Mesangial cell (primary cell): Measurements from ENCODE around the gene RNF126. TPM values are rescaled to one million over a fixed set of nuclear protein-coding genes. Genes with fewer than 3 reads are reported as not detected.

Experiments
- total RNA-seq: library from RNA; depleted of rRNA; stranded (reverse); fragments of >200 nt; gene quantifications from 2 replicates; pipeline ENCODE4 v1.2.3, GENCODE V29; 2015

RNF126 gene
- 82.0 and 136 TPM in 2 replicates for total RNA-seq

DNA sequence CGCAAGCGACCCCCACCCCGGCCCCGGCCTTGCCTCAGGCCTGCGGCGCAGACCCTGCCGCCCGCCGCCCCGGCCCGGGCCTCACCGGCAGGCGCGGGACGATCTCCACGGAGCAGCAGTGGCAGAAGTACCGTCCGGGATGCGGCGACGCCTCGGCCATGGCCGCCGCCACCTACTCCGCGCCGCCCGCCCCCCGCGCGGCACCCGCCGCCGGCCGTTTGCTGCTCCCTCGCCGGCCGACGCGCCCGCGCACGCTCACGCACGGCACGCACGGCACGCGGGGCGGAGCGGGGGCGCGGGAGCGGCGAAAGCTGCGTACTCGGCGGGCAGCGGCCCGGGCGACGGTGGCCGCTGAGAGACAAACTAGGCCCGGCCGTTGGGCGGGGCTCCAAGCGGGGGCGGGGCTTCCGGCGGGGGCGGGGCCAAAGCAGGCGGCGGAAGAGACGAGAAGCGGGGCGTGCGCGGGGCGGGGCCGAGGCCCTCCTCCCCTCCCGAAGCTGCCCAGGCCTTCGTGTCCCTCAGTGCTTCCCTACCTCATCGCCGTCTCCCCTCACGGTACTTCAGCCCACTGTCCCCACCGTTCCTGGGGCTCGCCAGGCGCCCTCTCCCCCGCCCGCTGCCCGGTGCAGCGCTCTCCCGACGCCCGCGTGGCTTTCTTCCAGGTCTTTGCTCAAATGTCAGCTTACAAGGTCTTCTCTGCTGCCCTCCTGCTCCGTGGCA lies at the start of gene RNF126:
TSS of gene RNF126 (minus strand) at position 253 of the 720 bp plus-strand sequence. CDS start at position 160, 93 bp downstream.

DNA sequence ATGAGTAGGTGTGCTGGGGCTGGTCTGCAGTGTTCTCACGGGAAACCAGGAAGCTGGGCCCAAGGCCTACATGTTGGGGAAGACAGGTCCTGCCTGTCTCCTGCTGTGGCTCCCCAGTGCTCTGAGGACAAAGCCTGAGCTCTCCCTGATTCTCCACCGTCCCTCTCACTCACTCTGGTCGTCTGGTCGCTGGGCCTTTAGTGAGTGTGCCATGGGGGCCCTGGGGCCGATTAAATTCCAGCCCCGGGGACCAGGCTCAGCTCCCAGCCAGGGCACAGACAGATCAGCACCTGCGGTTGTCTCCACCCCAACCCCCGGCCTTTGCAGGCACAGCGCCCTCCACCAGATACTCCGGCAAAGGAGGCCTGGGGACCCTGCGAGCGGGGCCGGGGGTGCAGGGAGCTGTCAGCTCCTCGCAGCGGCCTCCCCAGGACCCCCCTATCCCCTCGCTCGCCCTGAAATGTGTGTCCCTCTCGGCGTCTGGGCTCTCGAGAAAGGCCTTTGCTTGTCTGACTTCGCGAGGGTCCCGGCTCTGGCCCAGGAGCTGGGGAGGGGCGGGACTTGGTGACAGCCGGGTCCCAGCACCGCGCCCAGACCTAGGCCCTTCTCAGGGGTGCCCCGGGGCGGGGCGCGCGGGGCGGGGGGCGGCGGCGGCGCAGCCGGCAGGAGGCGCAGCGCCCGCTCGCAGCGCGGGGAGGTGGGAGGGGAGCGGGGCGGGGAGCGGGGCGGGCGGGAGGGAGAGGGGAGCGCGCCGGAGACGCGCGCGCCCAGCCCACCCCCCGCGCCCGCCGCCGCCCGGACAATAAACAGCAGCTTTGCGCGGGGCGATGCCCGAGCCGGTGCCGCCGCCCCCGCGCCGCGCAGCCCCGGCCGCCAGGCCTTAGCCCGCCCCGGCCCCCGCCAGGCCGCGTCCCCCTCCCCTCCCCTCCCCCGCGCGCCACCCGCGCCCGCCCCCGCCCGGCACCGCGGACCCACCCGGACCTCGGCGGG lies 45.4 kb upstream of the RNF126 start, which contains the start of gene PALM:
TSS of gene PALM (plus strand) at position 782 of the 990 bp plus-strand sequence. CDS start 212 bp downstream, outside the sequence.

DNA sequence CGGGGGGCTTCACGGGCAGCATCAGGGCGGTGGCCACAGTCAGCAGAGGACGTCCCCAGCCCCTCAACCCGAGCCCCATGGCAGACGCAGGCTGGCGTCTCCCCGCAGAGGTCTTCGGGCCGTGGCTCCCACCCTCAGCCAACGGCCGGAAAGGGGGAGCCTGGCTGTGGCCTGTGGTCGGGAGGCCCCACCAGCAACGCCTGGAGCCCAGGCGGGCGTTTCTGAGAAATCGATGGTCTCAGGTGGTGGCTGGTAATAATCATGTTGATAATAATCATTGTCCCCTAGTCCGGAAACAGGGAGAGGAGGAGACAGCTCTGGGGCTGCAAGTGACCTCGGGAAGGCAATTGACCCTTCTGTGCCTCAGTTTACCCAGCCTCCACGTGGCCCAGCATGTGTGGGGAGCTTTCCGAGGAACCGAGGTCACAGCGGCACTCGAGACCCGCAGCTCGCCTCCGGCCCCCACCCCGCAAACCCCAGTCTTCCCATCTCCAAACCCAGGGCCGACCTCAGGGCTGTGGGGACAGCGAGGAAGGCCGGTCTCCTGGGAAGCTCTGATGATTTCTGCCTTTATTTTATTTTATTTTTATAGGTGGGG lies 32.4 kb upstream of the RNF126 start, which contains the start of gene PRSS57:
TSS of gene PRSS57 (minus strand) at position 101 of the 598 bp plus-strand sequence. CDS start at position 79, 22 bp downstream.

DNA sequence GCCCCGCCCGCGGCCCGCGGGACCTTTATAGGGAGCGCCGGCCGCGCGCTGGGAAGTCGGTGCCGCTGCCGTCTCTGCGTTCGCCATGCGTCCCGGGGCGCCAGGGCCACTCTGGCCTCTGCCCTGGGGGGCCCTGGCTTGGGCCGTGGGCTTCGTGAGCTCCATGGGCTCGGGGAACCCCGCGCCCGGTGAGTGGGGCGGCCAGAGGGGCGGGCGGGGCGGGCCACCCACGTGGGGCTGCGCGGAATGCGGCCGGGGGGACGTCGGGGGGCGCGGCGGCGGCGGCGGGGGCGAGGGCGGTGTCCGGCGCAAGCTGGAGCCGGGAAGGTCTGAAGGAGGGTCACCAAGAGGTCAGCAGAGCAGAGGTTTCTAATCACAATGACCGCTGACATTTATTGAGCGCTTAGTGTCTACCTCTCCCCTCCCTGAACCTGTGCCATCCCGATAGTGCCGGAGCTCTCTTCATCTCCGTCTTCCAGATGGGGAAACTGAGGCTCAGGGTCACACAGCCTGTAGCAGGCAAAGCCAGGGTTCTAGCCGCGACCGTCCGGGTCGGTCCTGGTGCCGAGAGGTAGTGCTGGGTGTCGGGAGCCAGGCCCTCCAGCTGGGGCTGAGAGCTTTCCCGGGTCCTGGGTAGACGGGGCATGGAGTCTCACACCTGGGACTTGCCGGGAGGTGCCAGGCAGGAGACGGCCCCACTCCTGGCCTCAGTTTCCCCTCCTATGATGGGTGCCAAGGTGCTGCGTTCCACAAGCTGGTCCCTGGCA lies 13.5 kb upstream of the RNF126 start, which contains the start of gene FSTL3:
TSS of gene FSTL3 (plus strand) at position 54 of the 767 bp plus-strand sequence. CDS start at position 86, 32 bp downstream.

DNA sequence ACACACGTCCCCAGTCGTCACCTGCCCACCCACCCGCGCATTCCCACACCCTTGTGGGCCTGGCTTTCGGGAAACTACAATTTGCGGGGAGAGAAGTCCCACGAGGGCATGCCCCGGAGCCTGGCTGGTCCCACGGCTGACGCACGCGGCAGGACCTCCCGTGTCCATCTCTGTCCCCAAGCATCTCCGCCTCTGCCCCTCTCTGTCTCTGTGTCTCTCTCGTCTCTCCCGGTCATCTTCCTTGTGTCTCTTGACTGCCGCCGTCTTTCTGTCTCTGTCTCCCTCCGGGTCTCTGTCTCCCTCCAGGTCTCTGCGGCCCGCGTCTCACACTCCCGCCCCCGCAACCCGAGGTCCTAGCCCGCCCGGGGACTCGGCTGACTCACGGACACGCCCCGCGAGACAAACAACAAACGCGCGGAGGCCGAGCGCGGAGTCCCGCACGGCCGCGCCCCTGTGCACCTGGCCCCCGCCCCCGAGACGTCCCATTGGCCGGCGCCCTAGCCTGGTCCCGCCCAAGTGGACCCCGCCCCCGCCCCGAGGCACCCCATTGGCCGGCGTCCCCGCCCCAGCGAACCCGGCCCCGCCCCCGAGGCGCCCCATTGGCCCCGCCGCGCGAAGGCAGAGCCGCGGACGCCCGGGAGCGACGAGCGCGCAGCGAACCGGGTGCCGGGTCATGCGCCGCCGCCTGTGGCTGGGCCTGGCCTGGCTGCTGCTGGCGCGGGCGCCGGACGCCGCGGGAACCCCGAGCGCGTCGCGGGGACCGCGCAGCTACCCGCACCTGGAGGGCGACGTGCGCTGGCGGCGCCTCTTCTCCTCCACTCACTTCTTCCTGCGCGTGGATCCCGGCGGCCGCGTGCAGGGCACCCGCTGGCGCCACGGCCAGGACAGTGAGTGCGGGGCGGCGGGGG lies 23.5 kb downstream of the RNF126 start, which contains the start of gene FGF22:
TSS of gene FGF22 (plus strand) at position 627 of the 908 bp plus-strand sequence. CDS start at position 674, 47 bp downstream.

DNA sequence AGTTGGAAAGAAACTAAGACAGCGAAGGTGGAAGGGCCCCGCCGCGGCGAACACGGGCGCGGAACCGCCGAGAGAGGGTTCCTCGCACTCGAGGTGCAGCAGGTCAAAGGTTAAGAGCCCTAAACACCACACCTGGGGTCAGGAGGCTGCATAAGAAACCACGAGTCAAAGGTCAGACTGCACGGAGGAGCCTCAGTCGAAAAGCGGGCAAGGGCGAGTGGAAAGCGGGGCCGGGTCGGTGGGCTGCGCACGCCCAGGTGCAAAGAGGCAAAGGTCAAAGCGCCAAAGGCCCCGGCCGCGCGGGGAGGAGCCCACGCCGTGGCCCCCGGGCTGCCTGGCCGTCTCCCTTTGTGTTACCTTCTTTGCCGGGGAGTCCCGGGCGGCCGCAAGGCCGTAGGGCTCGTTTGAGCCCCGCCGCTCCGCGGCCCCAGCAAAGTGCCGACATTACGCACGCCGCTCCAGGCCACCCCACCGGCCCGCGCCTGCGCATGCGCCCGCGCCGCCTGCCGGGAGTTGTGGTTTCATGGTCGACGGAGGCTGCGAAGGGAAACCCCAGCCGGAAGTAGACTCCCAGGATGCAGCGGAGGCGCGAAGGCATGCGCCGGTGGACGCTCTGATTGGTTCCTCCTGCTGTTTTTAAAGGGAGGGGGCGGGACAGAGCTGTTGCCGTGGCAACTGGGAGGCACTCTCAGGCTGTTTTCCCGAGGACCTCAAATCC lies 29.8 kb downstream of the RNF126 start, which contains the start of gene POLRMT:
TSS of gene POLRMT (minus strand) at position 470 of the 718 bp plus-strand sequence. CDS start at position 445, 25 bp downstream.

Other genes with a start within 250 kb of the RNF126 start
- gene SHC2, start 202.2 kb downstream of the RNF126 start, total RNA-seq, result 0.16 and 3.4 TPM in 2 replicates
- gene MADCAM1, start 166.7 kb downstream of the RNF126 start, total RNA-seq, result 0.13 and 0.16 TPM in 2 replicates
- gene TPGS1, start 155.7 kb downstream of the RNF126 start, total RNA-seq, result 23.3 and 64.3 TPM in 2 replicates
- 104 and 108 TPM in 2 replicates for gene CDC34, start 131.5 kb downstream of the RNF126 start, total RNA-seq
- gene GZMM, start 119.2 kb downstream of the RNF126 start, total RNA-seq, result not detected in 2 replicates
- gene BSG, start 90.6 kb downstream of the RNF126 start, total RNA-seq, result 691 and 1,095 TPM in 2 replicates
- gene HCN2, start 73.3 kb downstream of the RNF126 start, total RNA-seq, result 1.1 and 2.8 TPM in 2 replicates
- 40.4 and 65.2 TPM in 2 replicates for gene POLRMT, start 29.7 kb downstream of the RNF126 start, total RNA-seq
- gene FGF22, start 23.3 kb downstream of the RNF126 start, total RNA-seq, result 0.16 and 0.51 TPM in 2 replicates
- gene FSTL3, start 13.2 kb upstream of the RNF126 start, total RNA-seq, result 507 and 589 TPM in 2 replicates
- gene PRSS57, start 32.2 kb upstream of the RNF126 start, total RNA-seq, result not detected in 2 replicates
- 6.0 and 75.6 TPM in 2 replicates for gene PALM, start 45.7 kb upstream of the RNF126 start, total RNA-seq
- 7.0 and 20.2 TPM in 2 replicates for gene MISP, start 87.9 kb upstream of the RNF126 start, total RNA-seq
- 230 and 407 TPM in 2 replicates for gene PTBP1, start 134.2 kb upstream of the RNF126 start, total RNA-seq
- 1.5 and 4.7 TPM in 2 replicates for gene PLPPR3, start 158.7 kb upstream of the RNF126 start, total RNA-seq
- gene AZU1, start 164.6 kb upstream of the RNF126 start, total RNA-seq, result not detected in 2 replicates
- gene PRTN3, start 177.8 kb upstream of the RNF126 start, total RNA-seq, result not detected in 2 replicates
- gene ELANE, start 189.1 kb upstream of the RNF126 start, total RNA-seq, result 0.63 TPM in 1 of 2 replicates, not detected in the other
- 0.81 and 7.0 TPM in 2 replicates for gene CFD, start 196.4 kb upstream of the RNF126 start, total RNA-seq
- gene MED16, start 230.0 kb upstream of the RNF126 start, total RNA-seq, result 63.2 and 66.3 TPM in 2 replicates
- not detected in 2 replicates for gene RNU6-9, start 230.3 kb upstream of the RNF126 start, total RNA-seq